GM12891 (cell line): Measurements from ENCODE around the gene SHISA5.

Experiments
- DNase-seq: peaks from one replicate; pipeline ENCODE4 v3.0.0; 2011; ENCODE audit warnings: low spot score; ENCODE audit not compliant: insufficient read length
- FAIRE-seq: peaks from 2 replicates; lab custom pipeline; 2011; peaks lifted over from hg19 to GRCh38; lab: Jason Lieb, UNC
- PAX5 ChIP-seq: IDR thresholded peaks from 2 replicates; pipeline ENCODE4 v1.6.1; 2011; ENCODE audit warnings: low read length, moderate library complexity, mild to moderate bottlenecking; ENCODE audit not compliant: insufficient read depth, severe bottlenecking
- POLR2A ChIP-seq: IDR thresholded peaks from 2 replicates; pipeline ENCODE4 v1.6.1; 2011; ENCODE audit warnings: low read depth, low read length, control low read depth
- POLR2AphosphoS5 ChIP-seq: IDR thresholded peaks from 2 replicates; pipeline ENCODE4 v1.6.1; 2011; ENCODE audit warnings: low read depth, low read length, control low read depth
- POU2F2 ChIP-seq: IDR thresholded peaks from 2 replicates; pipeline ENCODE4 v1.6.1; 2011; ENCODE audit warnings: low read depth, mild to moderate bottlenecking, control low read depth, low read length, moderate library complexity
- SPI1 ChIP-seq: IDR thresholded peaks from 2 replicates; pipeline ENCODE4 v1.6.1; 2011; ENCODE audit warnings: low read depth, low read length, control low read depth
- TAF1 ChIP-seq: IDR thresholded peaks from 2 replicates; pipeline ENCODE4 v1.6.1; 2011; ENCODE audit warnings: low read depth, low read length, control low read depth

The SHISA5 gene

GRCh38 chr3:48432411-48433371, 71.3 kb downstream of the SHISA5 start:
- DNase-seq (no peak), FAIRE-seq (no peak)
- TF ChIP-seq PAX5, result no peak
- no peak for TF ChIP-seq SPI1
- TF ChIP-seq POLR2AphosphoS5, result no peak
- no peak for TF ChIP-seq POLR2A
- TF ChIP-seq POU2F2, result no peak
- no peak for TF ChIP-seq TAF1

GRCh38 chr3:48431224-48432029, 72.5 kb downstream of the SHISA5 start:
- TF ChIP-seq SPI1 (no peak), POU2F2 (no peak), TAF1 (no peak), POLR2AphosphoS5 (no peak), PAX5 (no peak)
- no peak for DNase-seq

GRCh38 chr3:48430708-48431101, 73.3 kb downstream of the SHISA5 start:
- TF ChIP-seq TAF1 (no peak), SPI1 (no peak), PAX5 (no peak), POU2F2 (no peak), POLR2AphosphoS5 (no peak), POLR2A (no peak)
- DNase-seq (no peak), FAIRE-seq (no peak)

More at GRCh38 chr3:48431224-48432029, 72.5 kb downstream of the SHISA5 start:
- FAIRE-seq, result no peak

- FAIRE-seq, result peak; percentile 13
Observed at GRCh38 chr3:48429960-48430707, 73.8 kb downstream of the SHISA5 start, which contains the start of gene PLXNB1. TSS of gene PLXNB1 (minus strand) at chr3:48430086. CDS start at chr3:48424611, 5,475 bp downstream.

GRCh38 chr3:48429317-48429959, 74.5 kb downstream of the SHISA5 start:
- DNase-seq (peak; percentile 84), FAIRE-seq (peak; percentile 43)
- TF ChIP-seq POLR2AphosphoS5 (no peak), TAF1 (no peak), POLR2A (no peak), SPI1 (no peak), PAX5 (no peak), POU2F2 (no peak)

More at GRCh38 chr3:48429960-48430707, 73.8 kb downstream of the SHISA5 start, which contains the start of gene PLXNB1:
- no peak for TF ChIP-seq PAX5
- no peak for TF ChIP-seq TAF1
- no peak for TF ChIP-seq SPI1
- no peak for TF ChIP-seq POLR2AphosphoS5
- no peak for TF ChIP-seq POLR2A
- TF ChIP-seq POU2F2, result no peak
- peak; percentile 48 for DNase-seq

GRCh38 chr3:48428572-48429316, 75.2 kb downstream of the SHISA5 start:
- TF ChIP-seq PAX5, result no peak
- no peak for TF ChIP-seq POLR2A
- TF ChIP-seq SPI1, result no peak
- no peak for TF ChIP-seq POU2F2
- no peak for TF ChIP-seq POLR2AphosphoS5
- TF ChIP-seq TAF1, result no peak
- DNase-seq (no peak), FAIRE-seq (no peak)

GRCh38 chr3:48428088-48428571, 75.8 kb downstream of the SHISA5 start:
- DNase-seq, result no peak
- no peak for TF ChIP-seq PAX5
- TF ChIP-seq POU2F2, result no peak
- FAIRE-seq, result no peak

DNA sequence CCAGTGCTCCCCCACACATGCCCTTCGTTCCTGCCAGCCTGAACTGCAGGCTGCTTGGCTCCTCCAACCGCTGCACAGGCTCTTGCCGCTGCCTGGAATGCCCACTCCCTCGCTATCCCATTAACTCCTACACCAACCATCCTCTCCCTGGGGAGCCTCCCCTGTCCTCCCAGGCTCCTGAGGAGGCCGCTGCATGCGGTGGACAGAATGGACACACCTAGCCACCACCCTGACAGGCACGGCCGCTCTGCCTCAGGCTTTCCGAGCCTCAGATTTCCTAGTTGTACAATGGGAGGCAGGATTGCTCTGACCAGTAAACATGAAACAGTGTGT, 76.4 kb downstream of the SHISA5 start:
- TF ChIP-seq POLR2AphosphoS5, result no peak
- no peak for TF ChIP-seq POLR2A
- no peak for TF ChIP-seq POU2F2
- TF ChIP-seq PAX5, result no peak
- no peak for TF ChIP-seq SPI1
- TF ChIP-seq TAF1, result no peak
- DNase-seq (no peak), FAIRE-seq (no peak)
